ENCODE data around the gene PIM1.
"Not testable (repeated sequence)": the region's sequence is repeated elsewhere in the genome, so short reads cannot be mapped to it uniquely, and the experiment has no call there.

DNA sequence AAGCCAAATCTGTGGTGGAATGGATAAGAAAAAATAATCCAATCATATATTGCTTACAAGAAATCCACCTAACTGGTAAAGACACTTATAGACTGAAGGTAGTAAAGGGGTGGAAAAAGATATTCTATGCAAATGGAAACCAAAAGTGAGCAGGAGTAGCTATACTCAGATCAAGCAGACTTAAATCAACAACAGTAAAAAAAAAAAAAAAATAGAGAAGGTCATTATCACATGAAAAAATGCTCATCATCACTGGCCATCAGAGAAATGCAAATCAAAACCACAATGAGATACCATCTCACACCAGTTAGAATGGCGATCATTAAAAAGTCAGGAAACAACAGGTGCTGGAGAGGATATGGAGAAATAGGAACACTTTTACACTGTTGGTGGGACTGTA, 24.9 kb downstream of the PIM1 start:
- TF ChIP-seq, protein P1, sequence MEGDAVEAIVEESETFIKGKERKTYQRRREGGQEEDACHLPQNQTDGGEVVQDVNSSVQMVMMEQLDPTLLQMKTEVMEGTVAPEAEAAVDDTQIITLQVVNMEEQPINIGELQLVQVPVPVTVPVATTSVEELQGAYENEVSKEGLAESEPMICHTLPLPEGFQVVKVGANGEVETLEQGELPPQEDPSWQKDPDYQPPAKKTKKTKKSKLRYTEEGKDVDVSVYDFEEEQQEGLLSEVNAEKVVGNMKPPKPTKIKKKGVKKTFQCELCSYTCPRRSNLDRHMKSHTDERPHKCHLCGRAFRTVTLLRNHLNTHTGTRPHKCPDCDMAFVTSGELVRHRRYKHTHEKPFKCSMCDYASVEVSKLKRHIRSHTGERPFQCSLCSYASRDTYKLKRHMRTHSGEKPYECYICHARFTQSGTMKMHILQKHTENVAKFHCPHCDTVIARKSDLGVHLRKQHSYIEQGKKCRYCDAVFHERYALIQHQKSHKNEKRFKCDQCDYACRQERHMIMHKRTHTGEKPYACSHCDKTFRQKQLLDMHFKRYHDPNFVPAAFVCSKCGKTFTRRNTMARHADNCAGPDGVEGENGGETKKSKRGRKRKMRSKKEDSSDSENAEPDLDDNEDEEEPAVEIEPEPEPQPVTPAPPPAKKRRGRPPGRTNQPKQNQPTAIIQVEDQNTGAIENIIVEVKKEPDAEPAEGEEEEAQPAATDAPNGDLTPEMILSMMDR (conservative IDR thresholded peaks at IDR 0.05) = not testable (repeated sequence)
- not testable (repeated sequence) for TF ChIP-seq ZFX (IDR thresholded peaks at IDR 0.05)

Measured in C4-2B (cell line).